Activated T-helper 1 cell treated with anti-CD3 and anti-CD28 coated beads, Interleukin-2, amount 50 U/mL, for 16 hours (primary cell): ENCODE measurements around the gene PPP2R5A.
"Not testable (repeated sequence)": the region's sequence is repeated elsewhere in the genome, so short reads cannot be mapped to it uniquely, and the experiment has no call there.

Experiments
- DNase-seq, 2 donors: peaks; one replicate each; pipeline ENCODE4 v3.0.0-alpha.2; 2020; ENCODE audit warnings: low read depth in 1 of 2, low spot score in 1 of 2

PPP2R5A gene

GRCh38 chr1:212267460-212267859 is 17.8 kb upstream of the PPP2R5A start:
- DNase-seq, result no peak

GRCh38 chr1:212269306-212269705 is 15.9 kb upstream of the PPP2R5A start:
- no peak for DNase-seq

DNA sequence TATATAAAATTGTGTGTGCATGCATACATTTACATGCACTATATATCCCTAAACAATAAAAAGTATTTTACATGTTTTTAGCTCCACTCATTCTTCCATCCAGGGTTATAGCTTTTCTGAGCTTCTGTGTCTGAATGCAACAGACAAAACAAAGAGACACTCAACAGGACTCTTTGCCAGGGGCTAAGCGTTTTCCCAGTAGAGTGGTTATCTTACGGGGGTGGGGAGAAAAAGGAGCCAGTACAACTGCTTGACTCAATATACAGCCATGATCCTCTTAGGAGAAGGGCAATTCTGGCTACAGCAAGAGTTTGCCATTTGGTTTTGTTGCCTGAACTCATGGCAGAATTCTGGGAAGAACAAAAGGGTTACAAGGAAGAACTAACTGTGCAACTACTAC is 14.6 kb upstream of the PPP2R5A start:
- no peak for DNase-seq

DNA sequence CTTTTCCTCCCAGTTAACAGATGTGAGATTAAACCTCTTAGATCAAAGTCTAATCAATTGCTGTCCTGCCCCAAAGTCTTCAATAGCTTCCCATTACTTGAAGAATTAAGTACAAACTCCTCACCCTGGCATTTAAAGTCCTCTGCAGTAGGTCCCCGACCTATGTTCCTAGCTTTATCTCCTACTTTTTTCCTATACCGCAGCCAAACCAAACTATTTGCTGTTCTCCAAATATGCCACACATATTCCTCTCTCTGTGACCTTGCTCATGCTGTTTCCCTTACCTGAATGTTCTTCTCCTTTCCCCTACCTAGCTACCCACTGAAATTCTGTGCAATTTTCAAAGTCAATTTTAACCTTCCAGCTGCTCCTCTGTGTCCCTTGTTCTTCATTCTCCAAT is 14.0 kb upstream of the PPP2R5A start:
- no peak for DNase-seq

DNA sequence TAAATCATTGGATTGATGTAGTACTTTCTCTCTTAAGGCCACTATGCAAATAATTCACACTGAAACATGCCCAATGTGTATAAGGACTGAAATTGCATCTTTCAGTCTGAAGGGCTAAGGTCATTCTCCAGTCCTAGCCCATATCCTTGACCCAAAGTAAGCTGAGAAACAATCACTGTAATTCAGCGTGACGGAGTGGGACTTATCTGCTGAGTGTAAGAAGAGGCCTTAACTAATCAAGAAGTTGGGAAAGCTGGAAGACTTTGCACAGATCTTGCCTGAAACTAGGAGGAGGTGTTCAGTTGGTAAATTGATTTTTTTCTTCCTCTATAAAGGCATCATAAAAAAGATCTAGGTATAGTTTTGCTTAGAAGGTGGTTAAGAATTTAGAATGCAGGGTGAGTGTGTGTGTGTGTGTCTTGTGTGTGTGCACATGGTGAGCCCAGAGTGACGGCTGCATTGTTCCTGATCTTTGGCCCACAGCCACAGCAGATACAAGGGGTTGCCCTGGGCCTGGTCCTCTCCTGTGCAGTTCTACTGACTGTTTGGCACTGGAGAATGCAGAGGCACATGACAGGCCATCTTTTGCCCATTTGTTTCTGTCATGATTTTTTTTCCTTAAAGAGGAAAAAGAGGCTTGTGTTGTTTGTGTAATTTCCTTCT is 13.3 kb upstream of the PPP2R5A start:
- no peak for DNase-seq

GRCh38 chr1:212281590-212281989 is 3.6 kb upstream of the PPP2R5A start:
- DNase-seq, result no peak

DNA sequence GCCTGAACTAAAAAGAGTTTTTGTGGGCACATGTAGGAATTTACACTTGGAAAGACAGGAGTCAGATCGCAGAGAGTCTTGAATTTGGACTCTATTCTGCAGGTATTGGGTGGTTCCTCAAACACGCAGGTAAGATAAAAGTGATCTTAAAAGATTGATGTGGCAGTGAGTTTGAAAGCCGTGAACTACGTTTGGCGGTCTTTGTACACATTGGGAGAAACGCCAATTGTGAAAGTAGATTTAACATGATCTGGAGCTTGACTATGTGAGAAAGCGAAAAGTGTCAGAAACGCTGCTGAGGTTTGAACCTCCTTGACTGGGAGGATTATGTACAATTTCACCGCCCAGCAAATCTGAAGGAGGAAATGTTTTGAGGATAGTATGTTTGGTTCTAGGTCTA is 1.5 kb upstream of the PPP2R5A start:
- no peak for DNase-seq

- no peak for DNase-seq
These were observed 872 bp upstream of the PPP2R5A start for GRCh38 chr1:212284332-212284743.

DNA sequence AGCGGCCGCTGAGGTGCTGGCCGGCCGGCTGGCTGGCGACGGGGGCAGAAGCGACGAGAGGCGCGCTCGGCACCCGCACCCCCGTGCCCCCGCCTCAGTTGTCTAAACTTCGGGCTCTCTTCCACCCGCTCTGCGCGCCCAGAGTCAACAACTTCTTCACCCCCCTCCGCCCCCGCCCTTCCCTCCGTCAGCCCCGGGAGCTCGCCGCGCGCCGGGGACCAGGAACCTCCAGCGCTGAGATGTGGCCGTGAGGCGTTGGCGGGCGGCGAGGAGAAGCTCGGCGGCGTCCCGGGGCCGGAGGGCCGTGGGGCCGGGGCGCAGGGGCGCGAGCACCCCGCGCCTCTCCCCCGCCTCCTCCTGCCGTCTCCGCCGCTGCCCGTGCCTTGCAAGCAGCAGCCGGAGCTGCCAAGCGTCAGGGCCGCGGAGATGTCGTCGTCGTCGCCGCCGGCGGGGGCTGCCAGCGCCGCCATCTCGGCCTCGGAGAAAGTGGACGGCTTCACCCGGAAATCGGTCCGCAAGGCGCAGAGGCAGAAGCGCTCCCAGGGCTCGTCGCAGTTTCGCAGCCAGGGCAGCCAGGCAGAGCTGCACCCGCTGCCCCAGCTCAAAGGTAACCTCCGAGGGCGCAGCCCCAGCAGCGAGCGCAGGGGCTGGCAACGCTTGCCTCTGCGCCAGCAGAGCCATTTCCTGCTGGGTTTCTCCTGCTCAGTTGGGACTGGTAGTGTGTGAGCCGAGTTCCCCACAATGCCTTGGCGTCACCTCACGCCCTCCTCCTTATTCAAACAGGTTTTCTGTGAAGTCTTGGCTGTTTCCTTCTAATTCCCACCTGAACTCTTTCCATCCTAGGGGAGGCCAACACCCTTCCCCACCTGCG is 710 bp downstream of the PPP2R5A start:
- DNase-seq, result peak; percentile 55 to 60

DNA sequence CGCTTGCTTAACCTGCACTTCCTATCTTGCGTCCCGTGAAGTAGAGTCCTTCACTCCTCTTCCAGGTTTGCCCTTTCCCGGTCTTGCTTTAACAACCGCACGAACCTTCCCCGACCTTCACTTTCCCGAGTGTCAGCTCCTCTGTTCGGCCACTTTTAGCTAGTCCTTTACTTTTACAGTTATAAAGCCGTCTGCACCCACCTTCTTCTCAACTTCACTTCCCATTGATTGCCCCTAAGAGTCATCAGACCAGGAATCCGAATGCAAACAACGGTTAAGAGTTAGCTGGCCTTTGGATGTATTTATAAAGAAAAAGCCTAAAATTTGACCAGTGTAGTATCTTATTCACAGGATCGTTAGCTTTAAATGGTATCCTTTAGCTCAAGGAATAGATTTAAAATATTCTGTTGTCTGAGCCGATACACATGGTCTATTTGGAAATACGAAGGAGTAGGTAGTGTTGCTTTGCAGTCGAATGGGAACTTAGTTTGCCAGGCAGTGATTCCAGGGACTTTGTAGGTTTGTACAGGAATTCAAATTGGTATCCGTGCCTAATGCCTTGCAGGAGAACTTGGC is 1.4 kb downstream of the PPP2R5A start:
- DNase-seq, result no peak

- no peak for DNase-seq
These were observed 2.2 kb downstream of the PPP2R5A start for GRCh38 chr1:212287261-212287895.

DNA sequence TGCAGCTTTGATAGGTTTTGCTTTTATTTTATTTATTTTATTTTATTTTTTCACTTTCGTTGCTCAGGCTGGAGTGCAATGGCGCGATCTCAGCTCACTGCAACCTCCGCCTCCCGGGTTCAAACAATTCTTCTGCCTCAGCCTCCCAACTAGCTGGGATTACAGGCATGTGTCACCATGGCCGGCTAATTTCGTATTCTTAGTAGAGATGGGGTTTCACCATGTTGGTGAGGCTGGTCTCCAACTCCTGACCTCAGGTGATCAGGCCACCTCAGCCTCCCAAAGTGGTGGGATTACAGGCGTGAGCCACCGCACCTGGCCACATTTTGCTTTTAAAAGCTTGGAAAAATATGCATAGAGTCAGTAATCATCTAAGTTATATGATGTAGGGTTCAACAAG is 2.8 kb downstream of the PPP2R5A start:
- DNase-seq, result not testable (repeated sequence)

DNA sequence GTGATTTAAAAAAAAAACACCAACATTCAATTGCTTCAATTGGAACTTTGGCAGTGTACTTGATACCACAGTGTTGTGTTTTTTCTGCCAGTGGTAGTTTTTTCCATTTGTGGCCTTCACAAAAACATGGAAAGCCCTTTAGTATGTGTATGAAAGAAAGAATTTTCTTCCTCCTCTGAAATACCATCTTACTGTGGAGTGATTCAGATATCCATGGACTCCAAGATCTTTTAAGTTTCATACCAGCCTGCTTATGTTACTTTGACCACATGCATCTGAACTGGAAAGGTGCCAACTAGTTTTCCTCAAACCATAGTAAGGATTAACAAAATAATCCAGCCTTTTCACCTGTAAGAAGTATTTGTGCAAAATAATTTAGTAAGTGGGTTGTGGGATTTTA is 3.4 kb downstream of the PPP2R5A start:
- no peak for DNase-seq

DNA sequence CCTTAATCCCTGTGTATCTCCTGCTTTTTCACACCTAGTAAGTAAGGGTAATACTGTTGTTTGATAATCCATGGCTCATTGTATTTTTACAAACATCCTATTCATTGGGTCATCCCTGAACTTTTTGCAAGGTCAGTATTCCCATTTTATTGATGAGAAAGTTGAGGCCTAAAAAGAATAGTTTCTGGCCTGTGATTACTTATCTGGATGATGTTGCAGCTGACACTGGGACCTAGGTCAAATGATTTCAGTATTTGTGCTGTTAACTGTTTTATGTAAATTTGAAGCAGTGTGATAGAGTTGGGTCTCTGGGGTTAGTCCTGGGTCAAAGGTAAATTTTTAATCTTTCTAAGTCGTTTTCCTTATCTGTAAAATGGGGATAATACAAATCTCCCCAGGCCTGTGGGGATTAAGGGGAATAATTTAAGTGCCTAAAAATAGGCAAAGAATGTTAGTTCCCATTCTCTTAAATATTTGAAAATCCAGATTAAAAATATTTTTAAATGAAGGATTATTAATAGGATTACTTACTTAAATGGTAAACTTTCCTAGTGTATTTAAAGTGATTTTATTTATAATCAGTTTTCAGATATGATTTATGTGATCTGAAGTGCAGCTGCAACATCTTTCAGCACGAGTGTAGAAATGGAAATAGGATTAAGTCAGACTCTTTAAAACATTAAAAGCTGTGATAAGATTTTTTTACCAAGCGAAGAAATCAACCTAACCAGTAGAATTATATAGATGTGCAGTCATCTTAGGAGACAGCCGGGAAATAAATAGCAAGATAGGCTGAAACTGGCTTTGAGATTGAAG is 4.3 kb downstream of the PPP2R5A start:
- DNase-seq, result no peak

GRCh38 chr1:212290608-212291007 is 5.4 kb downstream of the PPP2R5A start:
- no peak for DNase-seq

DNA sequence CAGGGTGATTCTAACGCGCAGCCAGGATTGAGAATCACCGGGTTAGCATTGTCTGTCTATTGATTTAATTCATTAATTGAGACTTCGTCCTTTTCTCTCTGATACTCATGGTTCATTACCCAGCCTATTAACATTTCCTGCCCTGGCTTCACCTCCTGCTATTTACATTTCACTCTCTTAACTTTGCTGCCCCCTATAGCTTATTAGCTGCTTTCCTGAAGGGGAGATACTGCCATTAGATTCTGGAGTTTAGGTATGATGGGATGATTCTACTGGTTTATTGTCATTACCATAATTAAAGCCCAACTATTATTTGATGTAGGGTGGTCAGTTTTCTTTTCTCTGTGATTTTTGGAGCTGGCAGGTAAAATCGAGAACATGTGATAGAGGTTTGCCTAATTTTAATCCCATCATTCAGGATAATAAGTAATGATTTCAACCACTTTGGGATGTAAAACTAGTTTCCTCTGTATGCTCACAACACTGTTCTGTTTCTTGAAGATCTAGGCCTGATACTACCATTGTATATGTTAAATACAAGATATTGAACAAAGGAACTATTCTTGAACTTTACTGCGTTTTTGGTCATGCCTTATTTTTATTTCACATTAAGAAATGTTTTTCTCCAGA is 6.4 kb downstream of the PPP2R5A start:
- DNase-seq, result no peak

- DNase-seq, result no peak
These were observed 7.3 kb downstream of the PPP2R5A start for GRCh38 chr1:212292250-212293105.

GRCh38 chr1:212293579-212293978 is 8.4 kb downstream of the PPP2R5A start:
- DNase-seq, result no peak

GRCh38 chr1:212294983-212295382 is 9.8 kb downstream of the PPP2R5A start:
- no peak for DNase-seq

GRCh38 chr1:212295579-212295978 is 10.4 kb downstream of the PPP2R5A start:
- DNase-seq, result no peak
